DOHH2 (cell line): ENCODE measurements around the gene NPIPB6.
A peak's percentile ranks its signal among the peaks of the same experiment; 100 is the strongest.
"Not testable (repeated sequence)": the region's sequence is repeated elsewhere in the genome, so short reads cannot be mapped to it uniquely, and the experiment has no call there.

ENCODE experiments used
- H3F3A ChIP-seq: fragments of 200-600 bp; sonication (generic), shearing (Covaris generic); 2 replicates; pipeline ENCODE4 v1.6.0; 2016; ENCODE audit warnings: antibody characterized with exemption, mild to moderate bottlenecking; ENCODE audit not compliant: control insufficient read depth, insufficient read depth
- H3K27ac ChIP-seq: fragments of 200-600 bp; sonication (generic); 2 replicates; pipeline ENCODE4 v1.5.1; 2014; ENCODE audit warnings: low read depth, mild to moderate bottlenecking, low read length, moderate library complexity
- H3K27me3 ChIP-seq: fragments of 200-600 bp; sonication (generic); 2 replicates; pipeline ENCODE4 v1.6.1; 2014; ENCODE audit warnings: mild to moderate bottlenecking, low read length, mixed read lengths; ENCODE audit not compliant: control insufficient read depth
- H3K36me3 ChIP-seq: fragments of 200-600 bp; sonication (generic); 2 replicates; pipeline ENCODE4 v1.6.1; 2014; ENCODE audit warnings: mild to moderate bottlenecking, low read length, moderate library complexity, mixed read lengths; ENCODE audit not compliant: control insufficient read depth
- H3K4me1 ChIP-seq: fragments of 200-600 bp; sonication (generic); 2 replicates; pipeline ENCODE4 v1.6.1; 2014; ENCODE audit warnings: mild to moderate bottlenecking, low read length, mixed read lengths; ENCODE audit not compliant: control insufficient read depth
- H3K4me2 ChIP-seq: fragments of 200-600 bp; sonication (generic); 2 replicates; pipeline ENCODE4 v1.6.0; 2014; ENCODE audit warnings: mild to moderate bottlenecking, low read length, moderate library complexity
- H3K4me3 ChIP-seq: fragments of 200-600 bp; sonication (generic); 2 replicates; pipeline ENCODE4 v1.5.1; 2014; ENCODE audit warnings: mild to moderate bottlenecking, low read length, mixed read lengths
- H3K79me2 ChIP-seq: fragments of 200-600 bp; sonication (generic); 2 replicates; pipeline ENCODE4 v1.6.1; 2014; ENCODE audit warnings: mild to moderate bottlenecking, low read length, mixed read lengths; ENCODE audit not compliant: control insufficient read depth
- H3K9me2 ChIP-seq: fragments of 200-600 bp; sonication (generic); replicated peaks from 2 replicates; pipeline ENCODE4 v1.6.1; 2014; ENCODE audit warnings: mild to moderate bottlenecking, low read length, mixed read lengths; ENCODE audit not compliant: control insufficient read depth
- H3K9me3 ChIP-seq: fragments of 200-600 bp; sonication (generic); 2 replicates; pipeline ENCODE4 v1.6.1; 2014; ENCODE audit warnings: antibody characterized with exemption, low read length, mixed read lengths; ENCODE audit not compliant: control insufficient read depth, insufficient read depth
- H4K20me1 ChIP-seq: fragments of 200-600 bp; sonication (generic); 2 replicates; pipeline ENCODE4 v1.6.0; 2014; ENCODE audit warnings: low read depth, mild to moderate bottlenecking, antibody characterized with exemption, low read length, moderate library complexity; ENCODE audit not compliant: control insufficient read depth, insufficient read depth

Gene NPIPB6

GRCh38 chr16:28363408-28363807 is at the start of gene NPIPB6:
Gene NPIPB6 (minus strand): TSS chr16:28363508. CDS start chr16:28362822, 686 bp downstream.
- not testable (repeated sequence) for H3F3A ChIP-seq, H3K27ac ChIP-seq, H3K27me3 ChIP-seq, H3K79me2 ChIP-seq, H3K4me3 ChIP-seq, H3K9me2 ChIP-seq, H3K4me1 ChIP-seq, H3K36me3 ChIP-seq, H3K4me2 ChIP-seq, H3K9me3 ChIP-seq, H4K20me1 ChIP-seq

GRCh38 chr16:28403220-28404072 is 40.1 kb upstream of the NPIPB6 start, which contains the start of gene EIF3CL:
Gene EIF3CL (minus strand): TSS chr16:28403841. CDS start chr16:28403618, 223 bp downstream.
- H3K36me3 ChIP-seq, H3K9me3 ChIP-seq, H3K4me2 ChIP-seq, H3K4me1 ChIP-seq, H4K20me1 ChIP-seq, H3K27ac ChIP-seq, H3F3A ChIP-seq, H3K9me2 ChIP-seq, H3K27me3 ChIP-seq, H3K79me2 ChIP-seq: not testable (repeated sequence)
- H3K4me3 ChIP-seq = peak within 1 kb of the TSS; percentile 43; the same call in 1 of the 2 replicates

GRCh38 chr16:28392054-28392453 is 28.7 kb upstream of the NPIPB6 start:
- not testable (repeated sequence) for H3K4me1 ChIP-seq, H3K27me3 ChIP-seq, H3K36me3 ChIP-seq, H3K9me2 ChIP-seq, H3K79me2 ChIP-seq, H3F3A ChIP-seq, H3K9me3 ChIP-seq, H3K4me3 ChIP-seq, H3K27ac ChIP-seq, H4K20me1 ChIP-seq, H3K4me2 ChIP-seq

- not testable (repeated sequence) for H3K27me3 ChIP-seq, H4K20me1 ChIP-seq
Observed at GRCh38 chr16:28382177-28382867, 19.0 kb upstream of the NPIPB6 start.

GRCh38 chr16:28377822-28378221 is 14.5 kb upstream of the NPIPB6 start:
- H3F3A ChIP-seq, H3K27me3 ChIP-seq, H3K4me1 ChIP-seq, H3K36me3 ChIP-seq, H3K9me2 ChIP-seq, H4K20me1 ChIP-seq, H3K4me2 ChIP-seq, H3K79me2 ChIP-seq, H3K9me3 ChIP-seq, H3K27ac ChIP-seq, H3K4me3 ChIP-seq: not testable (repeated sequence)

More at GRCh38 chr16:28382177-28382867, 19.0 kb upstream of the NPIPB6 start:
- H3K9me2 ChIP-seq, H3K9me3 ChIP-seq, H3K4me3 ChIP-seq, H3K79me2 ChIP-seq, H3K36me3 ChIP-seq, H3K4me1 ChIP-seq, H3F3A ChIP-seq, H3K27ac ChIP-seq, H3K4me2 ChIP-seq: not testable (repeated sequence)

GRCh38 chr16:28377108-28377625 is 13.9 kb upstream of the NPIPB6 start:
- not testable (repeated sequence) for H3K9me3 ChIP-seq, H3K9me2 ChIP-seq, H3K27me3 ChIP-seq, H3K79me2 ChIP-seq, H3F3A ChIP-seq, H4K20me1 ChIP-seq, H3K4me1 ChIP-seq, H3K4me3 ChIP-seq, H3K4me2 ChIP-seq, H3K27ac ChIP-seq, H3K36me3 ChIP-seq

GRCh38 chr16:28375115-28375514 is 11.8 kb upstream of the NPIPB6 start:
- not testable (repeated sequence) for H3F3A ChIP-seq, H3K4me2 ChIP-seq, H3K79me2 ChIP-seq, H4K20me1 ChIP-seq, H3K9me3 ChIP-seq, H3K36me3 ChIP-seq, H3K27me3 ChIP-seq, H3K27ac ChIP-seq, H3K4me3 ChIP-seq, H3K4me1 ChIP-seq, H3K9me2 ChIP-seq

- not testable (repeated sequence) for H3K27me3 ChIP-seq, H3K9me3 ChIP-seq, H3K27ac ChIP-seq, H3K36me3 ChIP-seq, H4K20me1 ChIP-seq, H3K9me2 ChIP-seq, H3K4me1 ChIP-seq, H3F3A ChIP-seq, H3K4me3 ChIP-seq, H3K79me2 ChIP-seq, H3K4me2 ChIP-seq
Observed at GRCh38 chr16:28374281-28374680, 11.0 kb upstream of the NPIPB6 start.
